Uterus (tissue), 2 donors: ENCODE data around the gene ASIC2.

ENCODE experiments used
- CTCF ChIP-seq, 4 experiments: fragments of 200-600 bp in 2 of 4; fragments of 450-650 bp in 2 of 4; sonication (generic) in 2 of 4; IDR thresholded peaks; one replicate each; pipeline ENCODE4 v1.5.1; 2016 to 2019; ENCODE audit warnings: antibody characterized with exemption in 4 of 4, mild to moderate bottlenecking in 2 of 4, moderate library complexity in 1 of 4
- POLR2A ChIP-seq, 2 donors: fragments of 450-650 bp; IDR thresholded peaks; one replicate each; pipeline ENCODE4 v1.6.1; 2016; ENCODE audit warnings: antibody characterized with exemption in 2 of 2, mild to moderate bottlenecking in 1 of 2, moderate library complexity in 1 of 2

DNA sequence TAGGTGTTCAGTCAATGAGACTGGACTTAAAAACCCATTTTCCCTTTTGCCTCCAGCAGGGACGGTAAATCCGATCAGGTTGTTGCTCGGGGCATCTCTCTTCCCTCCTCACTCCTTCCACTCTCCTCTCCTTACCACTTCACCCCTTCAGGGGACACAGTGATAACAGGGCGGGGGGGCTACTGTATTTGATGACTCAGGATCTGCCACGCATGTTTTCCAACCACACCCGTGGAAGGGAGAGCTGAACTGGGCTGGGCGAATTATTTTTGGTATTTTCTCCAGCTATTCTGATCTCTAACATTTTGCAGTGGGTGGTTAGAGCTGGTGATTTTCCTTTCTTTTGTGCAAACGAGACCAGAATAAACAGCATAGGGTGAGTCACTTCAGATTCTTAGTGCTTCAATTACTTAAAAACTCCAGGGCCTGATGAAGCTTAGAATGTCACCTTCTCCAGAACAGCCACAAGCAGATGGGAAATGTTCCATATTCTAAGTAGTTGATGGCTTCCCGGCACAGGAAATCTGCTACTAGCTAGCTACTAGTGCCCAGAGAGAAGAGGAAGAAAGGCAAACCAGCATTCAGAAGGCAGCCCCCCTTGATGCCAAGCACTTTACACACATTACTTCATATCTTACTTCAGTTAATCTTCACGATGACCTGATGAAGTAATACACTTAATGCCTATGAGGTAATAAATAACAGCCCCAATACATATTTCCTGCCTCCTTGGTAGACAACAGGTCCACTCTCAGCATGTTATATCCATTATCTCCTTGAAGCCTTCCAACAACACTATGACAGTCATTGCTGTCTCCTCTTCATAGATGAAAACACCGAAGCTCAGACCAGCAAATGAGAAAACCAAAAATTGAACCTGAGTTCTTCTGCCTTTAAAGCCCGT, 74.1 kb downstream of the ASIC2 start:
- TF ChIP-seq POLR2A (IDR thresholded peaks at IDR 0.05) = no peak
- no peak for TF ChIP-seq CTCF (IDR thresholded peaks at IDR 0.05)
